ENCODE data around the gene MAN1B1. TPM values are rescaled to one million over a fixed set of nuclear protein-coding genes. Genes with fewer than 3 reads are reported as not detected.

The MAN1B1 gene
- total and polyA plus RNA-seq, 2 donors (not counting 3 experiments of a cell fraction or from before 2014, with no cell fraction given) = 75.3 to 83.3 TPM

- H4K20me1 ChIP-seq (replicated peaks; ENCODE audit: control insufficient read depth, extremely low read depth, insufficient read depth, low read length) = no peaks in the 10 kb centered on the region
- FAIRE-seq (peak; percentile 63), DNase-seq (ENCODE audit: low read depth, low spot score) (peak; percentile 31)
- H3K79me2 ChIP-seq (ENCODE audit: control insufficient read depth, insufficient read depth, low read length) = peaks cover 4% of the 10 kb centered on the region
- no peaks in the 10 kb centered on the region for H3K36me3 ChIP-seq (ENCODE audit: control insufficient read depth in 2 of 2, extremely low read depth in 1 of 2, insufficient read depth in 2 of 2, low read length in 2 of 2)
- H3K9me3 ChIP-seq (replicated peaks; ENCODE audit: control insufficient read depth, insufficient read depth, low read length) = no peaks in the 10 kb centered on the region
- H3K27ac ChIP-seq (ENCODE audit: insufficient read depth, low read depth, low read length) = no peak overlapping the region
- no peak for TF ChIP-seq POLR2AphosphoS5 (IDR thresholded peaks at IDR 0.05; ENCODE audit: insufficient read depth, low read depth, low read length)
- TF ChIP-seq MAX (IDR thresholded peaks at IDR 0.05; ENCODE audit: insufficient read depth, insufficient read length) = no peak
- peak; percentile 86 to 97 for TF ChIP-seq CTCF (IDR thresholded peaks at IDR 0.05; ENCODE audit: extremely low read depth in 1 of 2, insufficient read depth in 1 of 2, low read depth in 1 of 2, low read length in 2 of 2)
- no peak for TF ChIP-seq EZH2 (IDR thresholded peaks at IDR 0.05; ENCODE audit: borderline replicate concordance, low read depth, low read length, severe bottlenecking)
- no peaks in the 10 kb centered on the region for H3K27me3 ChIP-seq (ENCODE audit: control insufficient read depth in 2 of 2, insufficient read depth in 2 of 2, low read length in 2 of 2)
- CTCF ChIA-PET = interaction anchor here (0.6 to 2.3 kb wide), 22 partner anchors 9 to 286 kb away, joined by 3 to 52 read pairs (median 8); partner anchors contain the start of genes MAN1B1, NPDC1, RNF224 and TMEM141
- H3K4me3 ChIP-seq (replicated peaks in 1 of 3; ENCODE audit: insufficient read depth in 1 of 3, low read depth in 1 of 3, low read length in 3 of 3) = no peak overlapping the region
- intact Hi-C loops (cut with micrococcal nuclease) (loop anchor here (1.0 kb wide), 2 partner anchors 35 to 277 kb away; no protein-coding TSS in a partner anchor), dilution Hi-C loops (cut with MboI; ENCODE audit: extremely low pct_ligation_motif_present, low sequenced_read_pairs) (no loop called here)
- H3K4me1 ChIP-seq (ENCODE audit: control insufficient read depth, extremely low read depth, insufficient read depth, low read length) = peaks cover under 1% of the 10 kb centered on the region
- no peak overlapping the region for H3K9ac ChIP-seq (replicated peaks; ENCODE audit: extremely low read depth, insufficient read depth, low read length)
- BruUV-seq (replicated peaks) = no TSS peak
- no peak overlapping the region for H2AFZ ChIP-seq (ENCODE audit: low read depth, low read length)
- POLR2A ChIA-PET = interaction anchor here (1.0 kb wide), 1 partner anchor 17 kb away, joined by 4 read pairs; no protein-coding TSS in a partner anchor
- no peaks in the 10 kb centered on the region for H3K9me1 ChIP-seq (replicated peaks; ENCODE audit: control insufficient read depth, extremely low read depth, insufficient read depth, low read length)
- H3K4me2 ChIP-seq (ENCODE audit: insufficient read depth, low read length) = no peak overlapping the region
Observed at GRCh38 chr9:137064027-137064879, 22.5 kb upstream of the MAN1B1 start.

All from endothelial cell of umbilical vein (primary cell).